Measurements from ENCODE around the gene SLC22A3. TPM values are rescaled to one million over a fixed set of nuclear protein-coding genes. Genes with fewer than 3 reads are reported as not detected.

Gene SLC22A3
- total RNA-seq, 1 experiment from 2014 or later: 4.1 TPM

DNA sequence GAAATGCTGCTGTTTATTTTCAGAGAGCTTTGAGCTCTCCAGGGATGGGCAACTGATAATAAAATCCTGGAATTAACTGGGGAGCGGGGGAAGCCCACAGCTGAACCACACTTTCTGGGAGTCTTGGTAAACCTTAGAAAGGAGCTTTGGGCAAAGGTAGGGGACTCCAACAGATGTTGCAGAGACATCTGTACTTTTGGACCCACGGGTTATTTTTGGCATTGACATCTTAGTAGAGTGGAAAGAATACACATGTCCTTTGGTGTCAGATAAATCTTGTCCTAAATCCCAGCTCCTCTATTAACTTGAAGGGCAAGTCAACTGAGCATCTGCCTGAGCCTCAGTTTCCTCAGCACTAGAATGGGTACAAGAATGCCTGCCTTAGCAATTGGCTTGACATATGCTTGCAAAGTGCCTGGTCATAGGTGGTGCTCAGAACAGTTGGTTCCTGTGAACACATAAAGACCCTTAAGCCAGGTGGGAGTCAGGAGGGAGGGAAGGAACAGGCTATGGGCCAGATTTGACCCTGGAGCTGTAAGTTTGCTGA lies 5.8 kb downstream of the SLC22A3 start (continued):
- TF ChIP-seq FOXP1 (CRISPR knock-in tag; IDR thresholded peaks at IDR 0.05; ENCODE audit: borderline replicate concordance) (no peak), GRHL2 (CRISPR knock-in tag; IDR thresholded peaks at IDR 0.05; ENCODE audit: insufficient replicate concordance, severe bottlenecking) (no peak), RORB (CRISPR knock-in tag; IDR thresholded peaks at IDR 0.05) (no peak), E2F4 (CRISPR knock-in tag; IDR thresholded peaks at IDR 0.05; ENCODE audit: borderline replicate concordance, low read depth) (no peak), USF1 (CRISPR knock-in tag; IDR thresholded peaks at IDR 0.05) (no peak), SOX15 (CRISPR knock-in tag; IDR thresholded peaks at IDR 0.05) (no peak)
- TF ChIP-seq, protein P1, sequence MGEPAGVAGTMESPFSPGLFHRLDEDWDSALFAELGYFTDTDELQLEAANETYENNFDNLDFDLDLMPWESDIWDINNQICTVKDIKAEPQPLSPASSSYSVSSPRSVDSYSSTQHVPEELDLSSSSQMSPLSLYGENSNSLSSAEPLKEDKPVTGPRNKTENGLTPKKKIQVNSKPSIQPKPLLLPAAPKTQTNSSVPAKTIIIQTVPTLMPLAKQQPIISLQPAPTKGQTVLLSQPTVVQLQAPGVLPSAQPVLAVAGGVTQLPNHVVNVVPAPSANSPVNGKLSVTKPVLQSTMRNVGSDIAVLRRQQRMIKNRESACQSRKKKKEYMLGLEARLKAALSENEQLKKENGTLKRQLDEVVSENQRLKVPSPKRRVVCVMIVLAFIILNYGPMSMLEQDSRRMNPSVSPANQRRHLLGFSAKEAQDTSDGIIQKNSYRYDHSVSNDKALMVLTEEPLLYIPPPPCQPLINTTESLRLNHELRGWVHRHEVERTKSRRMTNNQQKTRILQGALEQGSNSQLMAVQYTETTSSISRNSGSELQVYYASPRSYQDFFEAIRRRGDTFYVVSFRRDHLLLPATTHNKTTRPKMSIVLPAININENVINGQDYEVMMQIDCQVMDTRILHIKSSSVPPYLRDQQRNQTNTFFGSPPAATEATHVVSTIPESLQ (CRISPR knock-in tag; IDR thresholded peaks at IDR 0.05): no peak

GRCh38 chr6:160355001-160355400 lies 6.8 kb downstream of the SLC22A3 start:
- no peak for ATAC-seq
- no peaks in the 10 kb centered on the region for H3K36me3 Mint-ChIP-seq
- H3K27me3 Mint-ChIP-seq (ENCODE audit: low read depth): peaks cover 10% of the 10 kb centered on the region
- POLR2A ChIA-PET: no interaction called here
- no peaks in the 10 kb centered on the region for H3K9me3 Mint-ChIP-seq
- CTCF ChIA-PET: interaction anchor here (1.2 kb wide), 1 partner anchor 13 kb away, joined by 3 read pairs; no protein-coding TSS in a partner anchor
- DNase-seq (ENCODE audit: low spot score): no peak
- peaks cover 16% of the 10 kb centered on the region for H3K4me1 Mint-ChIP-seq
- H3K27ac Mint-ChIP-seq: no peak overlapping the region
- H3K4me3 Mint-ChIP-seq: no peak overlapping the region
- TF ChIP-seq GRHL2 (CRISPR knock-in tag; IDR thresholded peaks at IDR 0.05; ENCODE audit: insufficient replicate concordance, severe bottlenecking) (no peak), STAT6 (CRISPR knock-in tag; conservative IDR thresholded peaks at IDR 0.05; ENCODE audit: low read depth) (no peak), CBFB (CRISPR knock-in tag; IDR thresholded peaks at IDR 0.05; ENCODE audit: low read depth) (no peak), ETV6 (CRISPR knock-in tag; IDR thresholded peaks at IDR 0.05) (no peak), NR3C1 (CRISPR knock-in tag; conservative IDR thresholded peaks at IDR 0.05; ENCODE audit: low read depth) (no peak), IRF2 (CRISPR knock-in tag; IDR thresholded peaks at IDR 0.05; ENCODE audit: borderline replicate concordance, low read depth) (no peak), SP1 (CRISPR knock-in tag; conservative IDR thresholded peaks at IDR 0.05) (no peak), PREB (CRISPR knock-in tag; IDR thresholded peaks at IDR 0.05; ENCODE audit: borderline replicate concordance) (no peak), SMAD3 (CRISPR knock-in tag; IDR thresholded peaks at IDR 0.05; ENCODE audit: borderline replicate concordance) (no peak), E2F1 (CRISPR knock-in tag; IDR thresholded peaks at IDR 0.05) (no peak), TCF7 (CRISPR knock-in tag; IDR thresholded peaks at IDR 0.05; ENCODE audit: low read depth) (no peak), ZBTB21 (CRISPR knock-in tag; IDR thresholded peaks at IDR 0.05; ENCODE audit: borderline replicate concordance) (no peak)
- TF ChIP-seq, protein P2, sequence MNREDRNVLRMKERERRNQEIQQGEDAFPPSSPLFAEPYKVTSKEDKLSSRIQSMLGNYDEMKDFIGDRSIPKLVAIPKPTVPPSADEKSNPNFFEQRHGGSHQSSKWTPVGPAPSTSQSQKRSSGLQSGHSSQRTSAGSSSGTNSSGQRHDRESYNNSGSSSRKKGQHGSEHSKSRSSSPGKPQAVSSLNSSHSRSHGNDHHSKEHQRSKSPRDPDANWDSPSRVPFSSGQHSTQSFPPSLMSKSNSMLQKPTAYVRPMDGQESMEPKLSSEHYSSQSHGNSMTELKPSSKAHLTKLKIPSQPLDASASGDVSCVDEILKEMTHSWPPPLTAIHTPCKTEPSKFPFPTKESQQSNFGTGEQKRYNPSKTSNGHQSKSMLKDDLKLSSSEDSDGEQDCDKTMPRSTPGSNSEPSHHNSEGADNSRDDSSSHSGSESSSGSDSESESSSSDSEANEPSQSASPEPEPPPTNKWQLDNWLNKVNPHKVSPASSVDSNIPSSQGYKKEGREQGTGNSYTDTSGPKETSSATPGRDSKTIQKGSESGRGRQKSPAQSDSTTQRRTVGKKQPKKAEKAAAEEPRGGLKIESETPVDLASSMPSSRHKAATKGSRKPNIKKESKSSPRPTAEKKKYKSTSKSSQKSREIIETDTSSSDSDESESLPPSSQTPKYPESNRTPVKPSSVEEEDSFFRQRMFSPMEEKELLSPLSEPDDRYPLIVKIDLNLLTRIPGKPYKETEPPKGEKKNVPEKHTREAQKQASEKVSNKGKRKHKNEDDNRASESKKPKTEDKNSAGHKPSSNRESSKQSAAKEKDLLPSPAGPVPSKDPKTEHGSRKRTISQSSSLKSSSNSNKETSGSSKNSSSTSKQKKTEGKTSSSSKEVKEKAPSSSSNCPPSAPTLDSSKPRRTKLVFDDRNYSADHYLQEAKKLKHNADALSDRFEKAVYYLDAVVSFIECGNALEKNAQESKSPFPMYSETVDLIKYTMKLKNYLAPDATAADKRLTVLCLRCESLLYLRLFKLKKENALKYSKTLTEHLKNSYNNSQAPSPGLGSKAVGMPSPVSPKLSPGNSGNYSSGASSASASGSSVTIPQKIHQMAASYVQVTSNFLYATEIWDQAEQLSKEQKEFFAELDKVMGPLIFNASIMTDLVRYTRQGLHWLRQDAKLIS (CRISPR knock-in tag; IDR thresholded peaks at IDR 0.05; ENCODE audit: borderline replicate concordance): no peak

Measured in WTC11 (cell line).